Measurements from ENCODE around the gene PCDHA8.
"Not testable (repeated sequence)": the region's sequence is repeated elsewhere in the genome, so short reads cannot be mapped to it uniquely, and the experiment has no call there.

The PCDHA8 gene

DNA sequence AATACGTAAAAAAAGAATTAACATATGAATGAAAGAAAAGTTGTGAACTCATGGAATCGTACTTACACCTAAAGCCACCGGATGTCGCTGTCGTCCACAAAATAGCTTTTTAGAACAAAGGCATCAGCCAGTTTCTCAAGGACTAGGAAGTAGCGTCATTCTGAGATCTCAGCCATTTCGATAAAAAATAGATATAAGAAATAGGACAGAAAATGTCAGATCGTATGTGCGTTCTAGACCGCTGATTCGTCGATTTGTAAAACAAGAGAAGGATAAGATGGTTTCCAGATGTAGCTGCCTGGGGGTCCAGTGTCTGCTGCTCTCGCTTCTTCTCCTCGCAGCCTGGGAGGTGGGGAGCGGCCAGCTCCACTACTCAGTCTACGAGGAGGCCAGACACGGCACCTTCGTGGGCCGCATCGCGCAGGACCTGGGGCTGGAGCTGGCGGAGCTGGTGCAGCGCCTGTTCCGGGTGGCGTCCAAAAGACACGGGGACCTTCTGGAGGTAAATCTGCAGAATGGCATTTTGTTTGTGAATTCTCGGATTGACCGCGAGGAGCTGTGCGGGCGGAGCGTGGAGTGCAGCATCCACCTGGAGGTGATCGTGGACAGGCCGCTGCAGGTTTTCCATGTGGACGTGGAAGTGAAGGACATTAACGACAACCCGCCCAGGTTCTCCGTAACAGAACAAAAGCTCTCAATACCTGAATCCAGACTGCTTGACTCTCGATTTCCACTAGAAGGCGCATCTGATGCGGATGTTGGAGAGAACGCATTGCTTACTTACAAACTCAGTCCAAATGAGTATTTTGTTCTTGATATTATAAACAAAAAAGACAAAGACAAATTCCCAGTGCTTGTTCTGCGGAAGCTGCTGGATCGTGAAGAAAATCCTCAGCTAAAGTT is 15.0 kb downstream of the PCDHA8 start, which contains the start of gene PCDHA10:
Gene PCDHA10, plus strand, starts transcription at position 126 of the 903 bp plus-strand sequence. Its CDS starts 152 bp downstream, at position 278.
- no peak for DNase-seq
- ATAC-seq, result no peak
- no peaks in the 10 kb centered on the region for H3K4me1 Mint-ChIP-seq

DNA sequence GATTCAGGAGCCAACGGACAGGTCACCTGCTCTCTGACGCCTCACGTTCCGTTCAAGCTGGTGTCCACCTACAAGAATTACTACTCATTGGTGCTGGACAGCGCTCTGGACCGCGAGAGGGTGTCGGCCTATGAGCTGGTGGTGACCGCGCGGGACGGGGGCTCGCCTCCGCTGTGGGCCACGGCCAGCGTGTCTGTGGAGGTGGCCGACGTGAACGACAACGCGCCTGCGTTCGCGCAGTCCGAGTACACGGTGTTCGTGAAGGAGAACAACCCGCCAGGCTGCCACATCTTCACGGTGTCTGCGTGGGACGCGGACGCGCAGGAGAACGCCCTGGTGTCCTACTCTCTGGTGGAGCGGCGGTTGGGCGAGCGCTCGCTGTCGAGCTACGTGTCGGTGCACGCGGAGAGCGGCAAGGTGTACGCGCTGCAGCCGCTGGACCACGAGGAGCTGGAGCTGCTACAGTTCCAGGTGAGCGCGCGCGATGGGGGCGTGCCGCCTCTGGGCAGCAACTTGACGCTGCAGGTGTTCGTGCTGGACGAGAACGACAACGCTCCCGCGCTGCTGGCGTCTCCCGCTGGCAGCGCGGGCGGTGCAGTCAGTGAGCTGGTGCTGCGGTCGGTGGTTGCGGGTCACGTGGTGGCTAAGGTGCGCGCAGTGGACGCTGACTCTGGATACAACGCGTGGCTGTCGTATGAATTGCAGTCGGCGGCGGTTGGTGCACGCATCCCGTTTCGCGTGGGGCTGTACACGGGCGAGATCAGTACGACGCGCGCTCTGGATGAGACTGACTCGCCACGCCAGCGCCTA is 16.4 kb downstream of the PCDHA8 start:
- Mint-ChIP-seq H3K27me3 (peaks cover 27% of the 10 kb centered on the region), H3K27ac (no peak overlapping the region), H3K4me1 (no peaks in the 10 kb centered on the region)

More for the DNA sequence above, 15.0 kb downstream of the PCDHA8 start, which contains the start of gene PCDHA10:
- Mint-ChIP-seq H3K9me3 (peaks cover 13 to 25% of the 10 kb centered on the region in 2 donors), H3K27ac (peak within 1 kb of the TSS in 1 of 2 donors; percentile 82), H3K27me3 (peaks cover 27% of the 10 kb centered on the region), H3K4me3 (no peak within 1 kb of the TSS)

DNA sequence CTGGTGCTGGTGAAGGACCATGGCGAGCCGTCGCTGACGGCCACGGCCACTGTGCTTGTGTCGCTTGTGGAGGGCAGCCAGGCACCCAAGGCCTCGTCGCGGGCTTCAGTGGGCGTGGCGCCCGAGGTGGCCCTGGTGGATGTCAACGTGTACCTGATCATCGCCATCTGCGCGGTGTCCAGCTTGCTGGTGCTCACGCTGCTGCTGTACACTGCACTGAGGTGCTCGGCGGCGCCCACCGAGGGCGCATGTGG is 16.9 kb downstream of the PCDHA8 start:
- Mint-ChIP-seq H3K4me3 (no peak overlapping the region), H3K9me3 (peaks cover 13 to 32% of the 10 kb centered on the region in 2 donors), H3K27me3 (peaks cover 25% of the 10 kb centered on the region), H3K27ac (no peak overlapping the region), H3K4me1 (no peaks in the 10 kb centered on the region)
- DNase-seq (no peak), ATAC-seq (no peak)

More for the DNA sequence above, 16.4 kb downstream of the PCDHA8 start:
- DNase-seq (no peak), ATAC-seq (no peak)
- H3K9me3 Mint-ChIP-seq, result peaks cover 13 to 27% of the 10 kb centered on the region in 2 donors
- H3K4me3 Mint-ChIP-seq, result no peak overlapping the region

DNA sequence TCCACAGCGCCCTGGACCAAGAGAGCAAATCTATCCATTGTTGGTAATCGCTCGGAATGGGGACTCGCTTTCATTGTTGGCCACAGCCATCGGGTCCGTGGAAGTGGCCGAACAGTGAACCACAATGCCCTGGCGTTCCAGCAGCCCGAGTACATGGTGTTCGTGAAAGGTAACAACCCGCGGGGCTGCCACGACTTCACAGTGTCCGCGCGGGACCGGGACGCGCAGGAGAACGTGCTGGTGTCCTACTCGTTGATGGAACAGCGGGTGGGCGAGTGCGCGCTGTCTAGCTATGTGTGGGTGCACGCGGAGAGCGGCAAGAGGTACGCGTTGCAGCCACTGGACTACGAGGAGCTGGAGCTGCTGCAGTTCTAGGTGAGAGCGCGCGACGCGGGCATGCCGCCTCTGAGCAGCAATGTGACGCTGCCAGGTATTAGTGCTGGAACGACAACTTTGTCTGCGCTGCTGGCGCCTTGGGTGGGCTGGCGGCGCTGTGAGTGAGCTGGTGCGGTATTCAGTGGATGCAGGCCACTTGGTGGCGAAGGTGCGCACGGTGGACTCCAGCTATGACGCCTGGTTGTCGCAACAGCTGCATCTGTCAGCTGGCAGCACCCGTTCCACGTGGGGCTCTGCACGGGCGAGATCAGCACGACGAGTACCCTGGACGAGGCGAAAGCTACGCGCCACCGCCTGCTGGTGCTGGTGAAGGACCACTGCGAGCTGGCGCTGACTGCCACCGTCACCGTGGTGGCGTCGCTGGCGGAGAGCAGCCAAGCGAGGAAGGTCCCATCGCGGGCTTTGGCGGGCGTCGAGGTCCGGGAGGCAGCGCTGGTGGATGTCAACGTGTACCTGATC is 21.7 kb downstream of the PCDHA8 start:
- Mint-ChIP-seq H3K27me3 (no peaks in the 10 kb centered on the region), H3K9me3 (peaks cover 4 to 14% of the 10 kb centered on the region in 2 donors), H3K4me3 (no peak overlapping the region), H3K27ac (peak overlapping the region in 1 of 2 donors; percentile 34), H3K4me1 (no peaks in the 10 kb centered on the region)
- ATAC-seq, result no peak
- DNase-seq, result no peak

DNA sequence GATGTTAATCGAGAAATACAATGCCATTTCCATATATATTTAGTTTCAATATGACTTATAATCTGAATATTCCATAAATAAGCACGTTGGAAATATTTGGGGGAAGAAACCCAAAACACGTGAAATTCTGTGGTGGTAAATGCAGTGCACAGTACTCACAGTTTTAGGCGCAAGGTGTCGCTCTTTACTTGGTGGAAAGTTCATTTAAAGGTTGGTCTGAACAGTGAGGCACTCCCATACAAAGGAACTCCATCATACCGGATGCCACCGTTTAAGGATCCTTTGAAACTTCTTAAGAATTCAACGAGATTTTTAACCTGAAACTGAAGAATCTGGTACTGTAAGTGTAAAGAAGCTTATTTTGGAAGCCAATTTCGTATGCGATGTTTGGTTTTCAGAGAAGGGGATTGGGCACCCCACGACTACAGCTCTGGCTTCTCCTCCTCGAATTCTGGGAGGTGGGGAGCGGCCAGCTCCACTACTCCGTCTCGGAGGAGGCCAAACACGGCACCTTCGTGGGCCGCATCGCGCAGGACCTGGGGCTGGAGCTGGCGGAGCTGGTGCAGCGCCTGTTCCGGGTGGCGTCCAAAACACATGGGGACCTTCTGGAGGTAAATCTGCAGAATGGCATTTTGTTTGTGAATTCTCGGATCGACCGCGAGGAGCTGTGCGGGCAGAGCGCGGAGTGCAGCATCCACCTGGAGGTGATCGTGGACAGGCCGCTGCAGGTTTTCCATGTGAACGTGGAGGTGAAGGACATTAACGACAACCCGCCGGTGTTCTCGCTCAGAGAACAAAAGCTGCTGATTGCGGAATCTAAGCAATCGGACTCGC is 28.0 kb downstream of the PCDHA8 start, which contains the start of gene PCDHA11:
Gene PCDHA11, plus strand, starts transcription at position 237 of the 834 bp plus-strand sequence. Its CDS starts 147 bp downstream, at position 384.
- DNase-seq (no peak), ATAC-seq (no peak)
- H3K9me3 Mint-ChIP-seq, result peaks cover 5 to 6% of the 10 kb centered on the region in 2 donors
- H3K27ac Mint-ChIP-seq, result no peak within 1 kb of the TSS
- H3K4me3 Mint-ChIP-seq, result no peak within 1 kb of the TSS
- H3K27me3 Mint-ChIP-seq, result peaks cover 13% of the 10 kb centered on the region
- no peaks in the 10 kb centered on the region for H3K4me1 Mint-ChIP-seq

DNA sequence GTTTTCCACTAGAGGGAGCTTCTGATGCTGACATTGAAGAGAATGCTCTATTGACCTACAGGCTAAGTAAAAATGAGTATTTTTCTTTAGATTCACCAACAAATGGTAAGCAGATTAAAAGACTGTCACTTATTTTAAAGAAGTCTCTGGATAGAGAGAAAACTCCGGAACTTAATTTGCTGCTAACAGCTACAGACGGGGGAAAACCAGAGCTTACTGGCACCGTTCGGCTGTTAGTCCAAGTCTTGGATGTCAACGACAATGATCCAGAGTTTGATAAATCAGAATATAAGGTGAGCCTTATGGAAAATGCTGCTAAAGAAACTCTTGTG is 28.5 kb downstream of the PCDHA8 start:
- Mint-ChIP-seq H3K9me3 (peaks cover 5 to 6% of the 10 kb centered on the region in 2 donors), H3K4me1 (no peaks in the 10 kb centered on the region), H3K27ac (no peak overlapping the region), H3K4me3 (no peak overlapping the region), H3K27me3 (peaks cover 19% of the 10 kb centered on the region)
- ATAC-seq, result no peak
- DNase-seq, result no peak

DNA sequence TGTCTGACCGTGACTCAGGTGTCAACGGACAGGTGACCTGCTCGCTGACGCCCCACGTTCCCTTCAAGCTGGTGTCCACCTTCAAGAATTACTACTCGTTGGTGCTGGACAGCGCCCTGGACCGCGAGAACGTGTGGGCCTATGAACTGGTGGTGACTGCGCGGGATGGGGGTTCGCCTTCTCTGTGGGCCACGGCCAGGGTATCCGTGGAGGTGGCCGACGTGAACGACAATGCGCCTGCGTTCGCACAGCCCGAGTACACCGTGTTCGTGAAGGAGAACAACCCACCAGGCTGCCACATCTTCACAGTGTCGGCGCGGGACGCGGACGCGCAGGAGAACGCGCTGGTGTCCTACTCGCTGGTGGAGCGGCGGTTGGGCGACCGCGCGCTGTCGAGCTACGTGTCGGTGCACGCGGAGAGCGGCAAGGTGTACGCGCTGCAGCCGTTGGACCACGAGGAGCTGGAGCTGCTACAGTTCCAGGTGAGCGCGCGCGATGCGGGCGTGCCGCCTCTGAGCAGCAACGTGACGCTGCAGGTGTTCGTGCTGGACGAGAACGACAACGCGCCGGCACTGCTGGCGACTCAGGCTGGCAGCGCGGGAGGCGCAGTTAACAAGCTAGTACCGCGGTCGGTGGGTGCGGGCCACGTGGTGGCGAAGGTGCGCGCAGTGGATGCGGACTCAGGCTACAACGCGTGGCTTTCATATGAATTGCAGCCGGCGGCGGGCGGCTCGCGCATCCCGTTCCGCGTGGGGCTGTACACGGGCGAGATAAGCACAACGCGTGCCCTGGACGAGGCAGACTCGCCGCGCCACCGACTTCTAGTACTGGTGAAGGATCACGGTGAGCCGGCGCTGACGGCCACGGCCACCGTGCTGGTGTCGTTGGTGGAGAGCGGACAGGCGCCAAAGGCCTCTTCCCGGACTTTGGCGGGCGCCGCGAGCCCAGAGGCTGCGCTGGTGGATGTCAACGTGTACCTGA is 29.5 kb downstream of the PCDHA8 start:
- DNase-seq, result no peak
- no peaks in the 10 kb centered on the region for H3K4me1 Mint-ChIP-seq
- peaks cover 5 to 6% of the 10 kb centered on the region in 2 donors for H3K9me3 Mint-ChIP-seq
- H3K27me3 Mint-ChIP-seq, result peaks cover 28% of the 10 kb centered on the region
- no peak overlapping the region for H3K27ac Mint-ChIP-seq
- ATAC-seq, result no peak
- no peak overlapping the region for H3K4me3 Mint-ChIP-seq

DNA sequence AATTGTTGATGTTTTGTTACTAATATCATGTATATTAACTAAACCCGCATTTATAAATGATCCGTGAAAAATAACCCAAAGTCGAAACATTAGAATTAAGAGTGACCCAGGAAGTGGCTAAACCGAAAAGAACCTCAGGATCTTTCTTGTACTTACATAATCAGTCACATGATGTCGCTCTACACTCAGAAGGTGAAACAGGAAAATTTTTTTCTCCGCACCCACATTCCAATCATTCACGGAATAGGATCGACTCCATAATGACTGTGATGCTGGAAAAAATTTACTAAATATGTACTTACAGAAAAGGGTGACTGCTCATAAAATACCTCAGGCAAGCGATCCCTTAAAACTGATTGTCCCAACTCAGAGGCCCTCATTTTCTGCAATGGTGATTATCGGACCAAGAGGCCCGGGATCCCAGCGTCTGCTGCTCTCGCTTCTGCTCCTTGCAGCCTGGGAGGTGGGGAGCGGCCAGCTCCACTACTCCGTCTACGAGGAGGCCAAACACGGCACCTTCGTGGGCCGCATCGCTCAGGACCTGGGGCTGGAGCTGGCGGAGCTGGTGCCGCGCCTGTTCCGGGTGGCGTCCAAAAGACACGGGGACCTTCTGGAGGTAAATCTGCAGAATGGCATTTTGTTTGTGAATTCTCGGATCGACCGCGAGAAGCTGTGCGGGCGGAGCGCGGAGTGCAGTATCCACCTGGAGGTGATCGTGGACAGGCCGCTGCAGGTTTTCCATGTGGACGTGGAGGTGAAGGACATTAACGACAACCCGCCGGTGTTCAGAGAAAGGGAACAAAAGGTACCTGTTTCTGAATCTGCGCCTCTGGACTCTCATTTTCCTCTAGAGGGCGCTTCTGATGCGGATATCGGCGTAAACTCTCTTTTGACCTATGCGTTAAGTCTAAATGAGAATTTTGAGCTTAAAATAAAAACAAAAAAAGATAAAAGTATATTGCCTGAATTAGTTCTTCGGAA is 34.4 kb downstream of the PCDHA8 start, which contains the start of gene PCDHA12:
Gene PCDHA12, plus strand, starts transcription at position 224 of the 981 bp plus-strand sequence. Its CDS starts 165 bp downstream, at position 389.
- no peaks in the 10 kb centered on the region for H3K4me1 Mint-ChIP-seq
- ATAC-seq (no peak), DNase-seq (no peak)
- H3K4me3 Mint-ChIP-seq, result no peak within 1 kb of the TSS
- peaks cover 29% of the 10 kb centered on the region for H3K27me3 Mint-ChIP-seq
- peaks cover 0 to 7% of the 10 kb centered on the region in 2 donors for H3K9me3 Mint-ChIP-seq
- H3K27ac Mint-ChIP-seq, result no peak within 1 kb of the TSS

DNA sequence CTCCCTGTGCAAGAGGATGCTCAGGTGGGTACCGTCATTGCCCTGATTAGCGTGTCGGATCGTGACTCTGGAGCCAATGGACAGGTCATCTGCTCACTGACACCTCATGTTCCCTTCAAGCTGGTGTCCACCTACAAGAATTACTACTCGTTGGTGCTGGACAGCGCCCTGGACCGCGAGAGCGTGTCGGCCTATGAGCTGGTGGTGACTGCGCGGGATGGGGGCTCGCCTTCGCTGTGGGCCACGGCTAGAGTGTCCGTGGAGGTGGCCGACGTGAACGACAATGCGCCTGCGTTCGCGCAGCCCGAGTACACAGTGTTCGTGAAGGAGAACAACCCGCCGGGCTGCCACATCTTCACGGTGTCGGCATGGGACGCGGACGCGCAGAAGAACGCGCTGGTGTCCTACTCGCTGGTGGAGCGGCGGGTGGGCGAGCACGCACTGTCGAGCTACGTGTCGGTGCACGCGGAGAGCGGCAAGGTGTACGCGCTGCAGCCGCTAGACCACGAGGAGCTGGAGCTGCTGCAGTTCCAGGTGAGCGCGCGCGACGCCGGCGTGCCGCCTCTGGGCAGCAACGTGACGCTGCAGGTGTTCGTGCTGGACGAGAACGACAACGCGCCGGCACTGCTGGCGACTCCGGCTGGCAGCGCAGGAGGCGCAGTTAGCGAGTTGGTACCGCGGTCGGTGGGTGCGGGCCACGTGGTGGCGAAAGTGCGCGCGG is 35.7 kb downstream of the PCDHA8 start:
- H3K27ac Mint-ChIP-seq, H3K4me3 Mint-ChIP-seq, DNase-seq, H3K4me1 Mint-ChIP-seq, ATAC-seq: not testable (repeated sequence)
- Mint-ChIP-seq H3K9me3 (peaks cover 5 to 20% of the 10 kb centered on the region in 2 donors), H3K27me3 (peaks cover 43% of the 10 kb centered on the region)

DNA sequence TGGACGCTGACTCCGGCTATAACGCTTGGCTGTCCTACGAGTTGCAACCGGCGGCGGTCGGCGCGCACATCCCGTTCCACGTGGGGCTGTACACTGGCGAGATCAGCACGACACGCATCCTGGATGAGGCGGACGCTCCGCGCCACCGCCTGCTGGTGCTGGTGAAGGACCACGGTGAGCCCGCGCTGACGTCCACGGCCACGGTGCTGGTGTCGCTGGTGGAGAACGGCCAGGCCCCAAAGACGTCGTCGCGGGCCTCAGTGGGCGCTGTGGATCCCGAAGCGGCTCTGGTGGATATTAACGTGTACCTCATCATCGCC is 36.2 kb downstream of the PCDHA8 start:
- Mint-ChIP-seq H3K9me3 (peaks cover 10 to 21% of the 10 kb centered on the region in 2 donors), H3K27ac (no peak overlapping the region), H3K27me3 (peaks cover 46% of the 10 kb centered on the region), H3K4me3 (no peak overlapping the region), H3K4me1 (no peaks in the 10 kb centered on the region)
- ATAC-seq, result no peak
- no peak for DNase-seq

DNA sequence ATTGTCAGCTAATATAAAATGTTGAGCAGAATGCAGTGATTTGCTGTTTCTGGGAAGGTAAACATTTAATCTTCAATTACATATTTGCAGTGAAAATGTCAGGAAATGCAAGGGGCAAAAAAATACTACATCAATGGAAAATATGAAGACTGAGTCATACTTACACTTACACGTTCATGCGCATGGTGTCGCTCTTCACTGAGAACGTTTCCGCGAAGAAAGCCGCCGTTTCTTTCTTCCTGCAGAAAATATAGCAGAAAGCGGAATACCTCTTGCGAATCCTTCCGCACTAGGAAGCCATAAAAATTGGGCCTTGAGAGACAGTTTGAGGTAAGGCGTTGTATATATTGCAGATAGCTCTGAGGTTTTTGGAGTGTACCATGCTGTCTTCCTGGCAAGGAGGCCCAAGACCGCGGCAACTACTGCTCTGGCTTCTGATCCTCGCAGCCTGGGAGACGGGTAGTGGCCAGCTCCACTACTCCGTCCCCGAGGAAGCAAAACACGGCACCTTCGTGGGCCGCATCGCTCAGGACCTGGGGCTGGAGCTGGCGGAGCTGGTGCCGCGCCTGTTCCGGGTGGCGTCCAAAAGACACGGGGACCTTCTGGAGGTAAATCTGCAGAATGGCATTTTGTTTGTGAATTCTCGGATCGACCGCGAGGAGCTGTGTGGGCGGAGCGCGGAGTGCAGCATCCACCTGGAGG is 41.1 kb downstream of the PCDHA8 start, which contains the start of gene PCDHA13:
Gene PCDHA13, plus strand, starts transcription at position 236 of the 702 bp plus-strand sequence. Its CDS starts 145 bp downstream, at position 381.
- no peak within 1 kb of the TSS for H3K27ac Mint-ChIP-seq
- H3K4me1 Mint-ChIP-seq, result no peaks in the 10 kb centered on the region
- no peak for DNase-seq
- peaks cover 27% of the 10 kb centered on the region for H3K27me3 Mint-ChIP-seq
- ATAC-seq, result no peak
- peaks cover 16 to 27% of the 10 kb centered on the region in 2 donors for H3K9me3 Mint-ChIP-seq
- no peak within 1 kb of the TSS for H3K4me3 Mint-ChIP-seq

DNA sequence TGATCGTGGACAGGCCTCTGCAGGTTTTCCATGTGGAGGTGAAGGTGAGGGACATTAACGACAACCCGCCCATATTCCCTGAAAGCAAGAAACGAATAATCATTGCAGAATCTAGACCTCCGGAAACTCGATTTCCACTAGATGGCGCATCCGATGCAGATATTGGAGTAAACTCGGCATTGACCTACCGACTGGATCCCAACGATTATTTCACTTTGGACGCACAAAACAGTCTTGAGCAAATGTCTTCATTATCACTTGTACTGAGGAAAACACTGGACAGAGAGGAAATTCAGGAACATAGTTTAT is 41.6 kb downstream of the PCDHA8 start:
- ATAC-seq (no peak), DNase-seq (no peak)
- H3K27ac Mint-ChIP-seq, result no peak overlapping the region
- H3K4me3 Mint-ChIP-seq, result no peak overlapping the region
- H3K4me1 Mint-ChIP-seq, result no peaks in the 10 kb centered on the region
- peaks cover 31% of the 10 kb centered on the region for H3K27me3 Mint-ChIP-seq
- H3K9me3 Mint-ChIP-seq, result peaks cover 20 to 29% of the 10 kb centered on the region in 2 donors

Measured in stimulated activated naive CD8-positive, alpha-beta T cell treated with anti-CD3 and anti-CD28 coated beads, Interleukin-15, amount 100 ng/mL, for 72 hours (primary cell).